NCI-H2196 treated with DMSO at 0.1 percent for 48 hours (cell line): Measurements from ENCODE around the gene SLC39A11.

Experiments used
- DNase-seq: peaks from one replicate; lab custom pipeline; 2025; ENCODE audit not compliant: unreplicated experiment; lab: John Stamatoyannopoulos, UW

The SLC39A11 gene

GRCh38 chr17:72882426-72882825, 210.1 kb downstream of the SLC39A11 start:
- DNase-seq, result no peak

- no peak for DNase-seq
Measured at GRCh38 chr17:72879877-72880276, 212.6 kb downstream of the SLC39A11 start.

- DNase-seq, result no peak
Measured at GRCh38 chr17:72878975-72879660, 213.4 kb downstream of the SLC39A11 start.

GRCh38 chr17:72877348-72877747, 215.1 kb downstream of the SLC39A11 start:
- no peak for DNase-seq

- DNase-seq, result no peak
Measured at GRCh38 chr17:72876413-72876812, 216.1 kb downstream of the SLC39A11 start.

GRCh38 chr17:72875361-72875760, 217.1 kb downstream of the SLC39A11 start:
- DNase-seq, result no peak

- no peak for DNase-seq
Measured at GRCh38 chr17:72872396-72872795, 220.1 kb downstream of the SLC39A11 start.

GRCh38 chr17:72870367-72870985, 222.0 kb downstream of the SLC39A11 start:
- no peak for DNase-seq

- DNase-seq, result no peak
Measured at GRCh38 chr17:72869630-72870029, 222.9 kb downstream of the SLC39A11 start.

- DNase-seq, result no peak
Measured at GRCh38 chr17:72865954-72866353, 226.5 kb downstream of the SLC39A11 start.

- no peak for DNase-seq
Measured at GRCh38 chr17:72863526-72864211, 228.8 kb downstream of the SLC39A11 start.

GRCh38 chr17:72862276-72862999, 230.1 kb downstream of the SLC39A11 start:
- no peak for DNase-seq

- no peak for DNase-seq
Measured at GRCh38 chr17:72861811-72862210, 230.7 kb downstream of the SLC39A11 start.

- no peak for DNase-seq
Measured at GRCh38 chr17:72860778-72861177, 231.7 kb downstream of the SLC39A11 start.

GRCh38 chr17:72858826-72859495, 233.5 kb downstream of the SLC39A11 start:
- DNase-seq, result no peak

- DNase-seq, result no peak
Measured at GRCh38 chr17:72853440-72854415, 238.8 kb downstream of the SLC39A11 start.

GRCh38 chr17:72852277-72852938, 240.1 kb downstream of the SLC39A11 start:
- no peak for DNase-seq

GRCh38 chr17:72850410-72851118, 241.9 kb downstream of the SLC39A11 start:
- DNase-seq, result no peak

- DNase-seq, result no peak
Measured at GRCh38 chr17:72846399-72846798, 246.1 kb downstream of the SLC39A11 start.
